SK-N-SH treated with all-trans-retinoic acid at 6 μM for 48 hours (cell line): ENCODE data around the gene AGPS.

ENCODE experiments used
- ARNTL ChIP-seq: fragments of 450-650 bp; formaldehyde crosslinking; IDR thresholded peaks from 2 replicates; pipeline ENCODE4 v1.5.0; 2020; ENCODE audit warnings: low read depth, mild to moderate bottlenecking, moderate library complexity, borderline replicate concordance
- CSDC2 ChIP-seq: fragments of 250-450 bp; sonication (Bioruptor Pico); IDR thresholded peaks from 2 replicates; pipeline ENCODE4 v1.5.0; 2020; ENCODE audit warnings: mild to moderate bottlenecking, moderate library complexity
- ESRRG ChIP-seq: fragments of 250-450 bp; sonication (Bioruptor Pico); IDR thresholded peaks from 2 replicates; pipeline ENCODE4 v1.6.1; 2021; ENCODE audit warnings: mild to moderate bottlenecking
- GLIS3 ChIP-seq: fragments of 250-450 bp; sonication (Bioruptor Pico); IDR thresholded peaks from 2 replicates; pipeline ENCODE4 v1.5.0; 2020; ENCODE audit warnings: mild to moderate bottlenecking, moderate library complexity
- ISL1 ChIP-seq: fragments of 250-450 bp; sonication (Bioruptor Pico); IDR thresholded peaks from 2 replicates; pipeline ENCODE4 v2.1.2; 2022; ENCODE audit warnings: mild to moderate bottlenecking, moderate library complexity
- PATZ1 ChIP-seq: fragments of 250-450 bp; sonication (Bioruptor Pico); IDR thresholded peaks from 2 replicates; pipeline ENCODE4 v1.8.0; 2020; ENCODE audit warnings: mild to moderate bottlenecking, moderate library complexity, borderline replicate concordance
- POU6F1 ChIP-seq: fragments of 250-450 bp; sonication (Bioruptor Pico); IDR thresholded peaks from 2 replicates; pipeline ENCODE4 v1.8.0; 2021; ENCODE audit warnings: low read depth, mild to moderate bottlenecking, moderate library complexity, borderline replicate concordance
- RARB ChIP-seq: fragments of 250-450 bp; sonication (Bioruptor Pico); IDR thresholded peaks from 2 replicates; pipeline ENCODE4 v1.8.0; 2021; ENCODE audit warnings: mild to moderate bottlenecking, moderate library complexity
- SNAI2 ChIP-seq: fragments of 250-450 bp; sonication (Bioruptor Pico); IDR thresholded peaks from 2 replicates; pipeline ENCODE4 v1.5.0; 2020; ENCODE audit warnings: mild to moderate bottlenecking, moderate library complexity
- TSHZ2 ChIP-seq: fragments of 250-450 bp; sonication (Bioruptor Pico); IDR thresholded peaks from 2 replicates; pipeline ENCODE4 v1.5.0; 2020; ENCODE audit warnings: mild to moderate bottlenecking, moderate library complexity
- ZFP3 ChIP-seq: fragments of 250-450 bp; sonication (Bioruptor Pico); IDR thresholded peaks from 2 replicates; pipeline ENCODE4 v1.5.0; 2020; ENCODE audit warnings: mild to moderate bottlenecking, moderate library complexity
- ZFP30 ChIP-seq: fragments of 450-650 bp; formaldehyde crosslinking; IDR thresholded peaks from 2 replicates; pipeline ENCODE4 v1.5.0; 2022; ENCODE audit warnings: mild to moderate bottlenecking, moderate library complexity
- ZNF565 ChIP-seq: fragments of 450-650 bp; formaldehyde crosslinking; conservative IDR thresholded peaks from 2 replicates; pipeline ENCODE4 v1.5.0; 2020; ENCODE audit warnings: low read depth, mild to moderate bottlenecking, moderate library complexity
- ZNF8 ChIP-seq: fragments of 450-650 bp; formaldehyde crosslinking; IDR thresholded peaks from 2 replicates; pipeline ENCODE4 v1.5.0; 2020; ENCODE audit warnings: mild to moderate bottlenecking, moderate library complexity

- TF ChIP-seq ZNF565 (no peak), ARNTL (CRISPR knock-in tag) (no peak), ZNF8 (CRISPR knock-in tag) (no peak), PATZ1 (CRISPR knock-in tag) (no peak), CSDC2 (CRISPR knock-in tag) (no peak), ISL1 (no peak), GLIS3 (CRISPR knock-in tag) (no peak), ZFP3 (CRISPR knock-in tag) (no peak), ESRRG (CRISPR knock-in tag) (no peak), ZFP30 (no peak), POU6F1 (CRISPR knock-in tag) (no peak), RARB (CRISPR knock-in tag) (no peak), SNAI2 (CRISPR knock-in tag) (no peak), TSHZ2 (CRISPR knock-in tag) (no peak)
These were observed 86.3 kb downstream of the AGPS start for GRCh38 chr2:177478907-177479306.
